Cortex of kidney (tissue), 1 donor: ENCODE measurements around the gene OSBPL3.

Experiments
- DNase-seq: peaks from one replicate; lab custom pipeline; 2025; lab: John Stamatoyannopoulos, UW

OSBPL3 gene

DNA sequence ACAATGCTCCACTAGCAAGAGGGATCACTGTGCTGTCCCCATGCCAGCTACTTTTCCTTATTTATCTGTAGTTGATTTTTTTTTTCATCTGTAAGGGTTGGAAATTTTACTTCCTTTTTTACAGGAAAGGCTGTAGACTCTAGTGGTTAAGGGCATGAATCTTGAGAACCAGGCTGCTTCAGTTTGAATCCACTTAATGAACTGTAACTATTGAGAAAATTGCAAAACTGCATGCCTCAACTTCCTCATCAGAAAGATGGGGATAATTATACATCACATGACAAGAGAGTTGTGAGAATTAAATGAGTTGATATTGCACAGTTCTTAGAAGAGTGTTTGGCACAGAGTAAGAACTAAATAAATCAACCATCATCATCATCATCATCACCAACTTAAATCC lies 116.4 kb downstream of the OSBPL3 start:
- DNase-seq = no peak

DNA sequence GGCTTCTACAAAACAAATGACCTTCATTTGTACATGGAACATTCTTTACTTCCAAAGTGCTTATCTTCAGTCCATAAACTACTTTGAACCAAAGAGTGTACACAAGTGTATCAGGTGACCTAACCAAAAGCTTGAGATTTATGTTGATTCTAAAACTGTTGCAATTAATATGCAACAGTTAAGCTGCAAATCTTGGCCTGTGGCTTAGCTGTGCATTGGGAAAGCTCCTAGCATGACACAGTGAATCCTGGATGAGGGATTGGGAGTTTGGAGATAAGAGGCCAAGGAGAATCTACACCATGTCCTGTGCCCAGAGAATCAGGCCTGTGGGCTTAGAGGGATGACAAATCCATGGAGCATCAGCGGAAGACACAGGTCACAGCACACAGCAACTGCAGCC lies 117.5 kb downstream of the OSBPL3 start:
- no peak for DNase-seq

DNA sequence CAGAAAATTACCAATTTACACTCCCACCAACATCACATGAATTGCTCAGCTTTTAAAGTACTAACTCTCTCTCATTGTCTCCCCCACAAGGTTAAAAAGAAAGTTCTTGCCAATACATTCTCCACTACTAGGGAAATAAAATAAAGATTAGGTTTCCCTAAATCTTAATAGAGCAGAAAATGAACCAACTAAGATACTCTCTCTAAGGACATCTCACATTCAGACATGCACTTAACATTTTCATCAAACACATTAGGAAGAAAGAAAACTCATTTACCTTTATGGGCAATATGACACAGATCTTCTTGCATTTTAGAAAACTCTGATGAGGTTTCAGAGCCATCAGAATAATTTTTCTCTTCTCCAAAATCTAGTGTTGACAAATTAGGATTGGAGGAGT lies 118.6 kb downstream of the OSBPL3 start:
- no peak for DNase-seq

DNA sequence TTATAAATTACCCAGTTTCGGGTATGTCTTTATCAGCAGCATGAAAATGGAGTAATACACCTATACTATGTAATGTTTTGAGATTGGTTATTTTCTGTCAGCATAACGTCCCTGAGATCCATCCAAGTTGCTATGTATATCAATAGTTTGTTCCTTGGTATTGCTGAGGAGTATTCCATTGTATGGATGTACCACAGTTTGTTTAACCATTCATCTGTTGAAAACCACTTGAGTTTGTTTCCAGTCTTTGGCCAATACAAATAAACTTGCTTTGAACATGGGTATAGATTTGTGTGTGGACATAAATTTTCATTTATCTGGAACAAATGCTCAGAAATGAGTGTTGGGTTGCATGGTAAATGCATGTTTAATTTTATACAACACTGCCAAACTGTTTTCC lies 119.4 kb downstream of the OSBPL3 start:
- DNase-seq = no peak

DNA sequence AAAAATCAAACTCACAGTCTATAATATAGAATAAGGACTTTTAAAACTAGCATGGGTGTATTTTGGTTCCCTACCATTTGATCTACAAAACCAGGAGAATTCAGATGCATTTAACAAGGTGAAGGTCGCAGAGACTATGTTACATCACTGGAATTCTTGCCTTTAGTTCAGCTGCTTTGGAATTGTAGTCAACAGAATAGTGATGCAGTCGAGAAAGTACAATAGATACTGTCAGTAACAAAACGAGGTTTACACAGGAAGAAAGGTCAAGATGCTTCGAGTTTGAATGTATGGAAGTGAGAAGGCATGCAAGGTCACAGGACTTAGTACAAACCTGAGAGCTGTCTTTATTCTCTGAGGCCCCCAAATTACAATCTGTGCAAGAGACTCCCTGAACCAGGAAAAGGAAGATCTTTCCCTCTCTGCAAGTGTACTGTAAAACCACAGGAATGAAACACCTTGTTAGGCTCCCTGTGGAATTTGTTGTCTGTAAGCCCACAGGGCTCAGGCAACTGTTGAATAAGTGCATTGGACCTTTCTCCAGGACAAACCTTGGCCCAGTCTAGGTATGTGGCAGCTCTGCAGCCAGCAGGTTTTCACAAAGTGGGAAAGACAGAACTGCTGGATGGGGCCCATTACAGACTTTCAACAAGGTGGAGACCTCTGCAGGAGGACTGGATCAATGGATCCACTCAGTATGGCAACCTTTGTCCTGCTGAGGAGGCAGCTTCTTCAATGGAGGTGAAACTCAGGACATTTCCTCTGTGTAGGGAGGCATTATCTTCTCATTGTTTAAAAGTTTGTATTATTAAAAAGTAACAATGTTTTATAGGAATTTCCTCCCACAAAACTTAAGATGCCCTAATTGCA lies 121.6 kb downstream of the OSBPL3 start:
- no peak for DNase-seq

DNA sequence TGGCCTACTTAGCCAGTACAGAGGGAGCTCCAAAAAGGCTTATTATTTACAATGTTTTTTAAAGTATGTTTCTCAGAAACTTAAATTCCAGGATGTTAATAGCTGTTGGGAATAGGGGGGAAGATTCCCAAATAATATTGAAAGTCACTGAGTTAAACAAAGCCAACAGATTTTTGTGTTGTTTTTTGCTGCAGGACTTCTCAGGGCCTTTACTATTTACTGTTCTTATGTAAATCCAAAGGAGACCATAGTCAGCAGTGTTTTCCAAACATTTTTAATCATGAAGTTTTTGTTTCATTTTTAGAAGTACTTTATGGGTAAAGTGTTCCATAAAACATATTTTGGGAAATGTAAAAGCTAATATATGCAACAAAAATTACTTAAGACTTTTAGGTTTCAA lies 122.4 kb downstream of the OSBPL3 start:
- DNase-seq = no peak

DNA sequence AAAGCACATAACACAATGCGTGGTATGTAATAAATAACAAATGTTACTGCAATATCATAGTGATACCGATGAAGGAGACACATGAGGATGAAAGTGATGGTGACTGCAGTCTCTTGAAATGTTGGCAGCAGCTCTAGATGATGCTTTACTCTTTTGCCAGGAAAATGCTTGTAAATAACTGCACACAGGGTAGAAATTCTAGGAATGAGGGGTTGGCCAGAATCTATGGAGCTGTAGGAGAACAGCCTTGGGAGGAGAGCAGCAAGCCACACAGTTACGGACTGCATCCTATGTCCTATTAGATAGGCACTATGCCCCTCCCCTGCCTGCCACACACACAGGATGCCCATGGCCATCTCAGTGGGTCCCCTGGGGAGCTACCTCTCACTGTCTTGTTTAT lies 125.1 kb downstream of the OSBPL3 start:
- no peak for DNase-seq

DNA sequence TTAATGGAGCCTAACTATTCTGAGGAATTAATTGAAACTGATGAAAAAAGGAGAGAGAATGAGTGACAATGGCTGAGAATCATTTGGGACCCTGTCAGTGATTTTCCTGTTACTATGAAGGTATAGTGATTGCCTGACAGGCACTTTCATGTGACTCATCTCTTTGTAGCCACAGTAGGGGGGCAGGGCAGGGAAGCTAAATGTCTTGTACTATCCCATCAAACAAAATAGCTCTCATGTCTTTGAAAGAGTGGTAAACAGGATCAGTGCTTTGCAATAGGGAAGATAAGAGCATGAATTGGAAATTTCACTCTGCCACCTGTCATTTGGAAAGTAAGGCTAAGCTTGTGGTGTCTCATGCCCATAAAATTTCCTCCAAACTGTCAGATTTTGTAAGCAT lies 128.2 kb downstream of the OSBPL3 start:
- DNase-seq = no peak

DNA sequence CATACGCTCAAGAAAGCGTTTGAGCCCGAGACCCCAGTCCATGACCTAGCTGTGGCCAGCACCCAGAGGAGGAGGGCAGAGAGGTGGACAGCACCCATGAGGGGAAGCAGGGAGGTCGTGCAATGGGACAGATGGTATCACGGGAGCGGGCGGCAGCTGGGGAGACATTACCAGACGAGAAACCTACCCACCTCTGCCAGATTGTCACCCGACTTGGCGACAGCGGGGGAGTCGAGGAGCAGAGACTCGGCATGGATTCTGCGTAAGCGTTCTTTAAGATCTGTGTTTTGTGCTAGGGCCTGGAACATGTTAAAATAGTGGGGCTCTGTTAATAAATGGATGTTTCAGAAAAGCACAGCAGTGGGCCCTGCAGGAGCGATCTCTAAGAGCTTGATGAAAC lies 131.1 kb downstream of the OSBPL3 start:
- no peak for DNase-seq

DNA sequence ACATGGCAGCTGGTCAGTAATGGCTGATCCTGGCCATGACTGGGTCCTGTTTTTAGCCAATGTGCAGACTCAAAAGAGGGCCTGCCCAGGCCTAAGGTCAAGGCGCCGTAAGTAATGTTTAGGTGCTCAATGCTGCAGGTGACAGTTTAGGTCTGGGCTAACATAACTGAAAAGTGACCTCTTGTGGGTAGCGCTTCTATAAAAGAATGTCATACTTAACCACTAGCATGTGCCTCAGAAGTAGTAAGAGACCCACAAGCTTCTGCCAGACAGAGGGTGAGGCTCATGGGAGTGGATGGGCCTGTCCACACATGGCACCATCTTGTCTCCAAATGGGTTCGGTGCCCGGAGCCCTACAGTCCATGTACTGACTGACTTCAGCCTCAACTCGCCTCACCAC lies 132.2 kb downstream of the OSBPL3 start:
- DNase-seq = no peak

DNA sequence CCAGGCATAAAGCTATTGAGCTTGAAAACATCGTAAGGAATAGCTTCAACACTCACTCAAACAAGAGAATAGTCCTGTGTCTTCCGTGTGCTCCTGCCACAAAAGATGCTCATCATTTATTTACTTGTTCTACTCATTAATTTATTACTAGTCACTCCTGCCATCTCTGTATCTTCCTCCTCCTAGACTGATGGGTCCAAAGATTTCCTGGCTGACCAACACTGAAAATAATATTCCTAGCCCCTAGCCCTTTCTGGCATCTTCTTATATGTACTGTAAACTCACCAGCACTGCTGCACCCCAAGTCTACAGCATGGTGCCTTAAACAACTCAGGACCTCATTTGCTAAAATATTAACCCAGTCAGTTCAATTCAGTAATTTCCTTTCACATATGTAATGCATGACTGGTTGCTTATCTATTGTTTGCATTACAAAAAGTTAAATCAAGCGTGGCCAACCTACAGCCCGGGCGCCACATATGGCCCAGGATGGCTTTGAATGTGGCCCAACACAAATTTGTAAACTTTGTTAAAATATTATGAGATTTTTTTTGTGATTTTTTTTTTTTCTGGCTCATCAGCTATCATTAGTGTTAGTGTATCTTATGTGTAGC lies 136.1 kb downstream of the OSBPL3 start:
- no peak for DNase-seq

DNA sequence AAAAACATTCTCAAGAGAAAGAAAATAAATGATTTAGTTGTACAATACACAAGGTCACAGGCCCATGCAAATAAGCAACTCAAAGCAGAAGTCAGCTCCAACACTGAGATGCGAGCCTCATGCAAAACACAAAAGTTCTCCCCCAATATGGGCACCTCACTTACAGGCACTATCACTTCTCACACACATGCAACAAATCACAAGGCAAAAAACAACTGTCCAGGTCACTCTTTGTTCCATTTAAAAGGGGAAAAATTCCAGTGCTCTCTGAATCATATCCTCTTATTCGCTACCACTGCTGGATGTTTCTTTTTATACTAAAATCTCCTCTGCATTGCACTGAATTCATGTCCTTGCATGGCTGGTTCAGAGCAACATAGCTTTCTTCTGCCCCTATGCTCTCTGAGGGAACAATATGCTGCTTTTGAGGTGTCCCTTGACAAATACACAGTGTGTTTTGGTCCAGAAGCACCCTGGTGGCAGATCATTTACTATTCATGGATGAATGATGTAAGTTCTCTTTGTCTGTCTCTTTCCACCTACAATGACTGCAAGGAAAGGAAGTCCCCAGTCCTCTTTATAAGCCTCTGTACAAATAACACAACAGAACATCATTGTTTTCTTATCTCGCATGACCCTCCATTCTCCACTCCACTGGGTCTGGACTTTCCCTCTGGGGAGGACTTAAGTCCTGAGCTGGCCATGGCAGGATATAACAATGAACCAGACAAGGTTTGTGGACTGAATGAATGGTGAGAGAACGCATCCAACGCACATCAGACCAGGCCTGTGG lies 137.3 kb downstream of the OSBPL3 start:
- DNase-seq = no peak

DNA sequence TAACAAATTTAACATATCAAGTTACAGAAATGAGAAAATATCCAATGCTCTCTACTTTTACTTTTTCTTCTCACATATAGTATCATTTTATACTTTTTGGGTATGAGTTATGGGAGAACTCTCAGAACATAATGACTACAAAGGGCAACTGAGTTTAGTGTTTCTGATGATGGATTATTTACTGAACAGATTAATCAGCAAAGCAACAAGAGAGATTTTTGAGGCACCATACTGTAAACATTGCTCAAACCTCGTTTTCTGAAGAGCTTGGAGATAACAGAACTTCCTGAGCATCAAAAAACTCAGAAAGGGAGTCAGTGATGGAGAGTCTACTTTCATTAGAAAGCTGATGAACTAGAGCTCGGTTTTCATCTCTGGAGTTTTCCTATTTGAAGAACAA lies 137.9 kb downstream of the OSBPL3 start:
- no peak for DNase-seq

DNA sequence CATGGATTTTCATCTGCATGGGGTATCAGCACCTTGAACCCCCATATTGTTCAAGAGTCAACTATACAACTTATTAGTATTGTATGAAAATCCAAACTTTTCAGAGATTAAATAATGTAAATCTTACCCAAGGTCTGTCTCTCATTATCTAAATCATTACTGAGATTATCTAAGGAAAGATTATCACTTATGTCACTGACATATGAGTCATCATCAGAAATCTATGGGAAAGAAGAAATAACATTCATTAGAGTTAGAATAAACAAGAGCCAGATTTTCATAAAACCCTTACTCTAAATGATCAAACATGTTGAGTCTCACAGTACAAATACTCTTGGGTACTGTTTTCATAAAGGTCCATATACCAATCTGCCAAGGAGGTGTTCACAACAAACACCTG lies 139.4 kb downstream of the OSBPL3 start:
- DNase-seq = no peak

DNA sequence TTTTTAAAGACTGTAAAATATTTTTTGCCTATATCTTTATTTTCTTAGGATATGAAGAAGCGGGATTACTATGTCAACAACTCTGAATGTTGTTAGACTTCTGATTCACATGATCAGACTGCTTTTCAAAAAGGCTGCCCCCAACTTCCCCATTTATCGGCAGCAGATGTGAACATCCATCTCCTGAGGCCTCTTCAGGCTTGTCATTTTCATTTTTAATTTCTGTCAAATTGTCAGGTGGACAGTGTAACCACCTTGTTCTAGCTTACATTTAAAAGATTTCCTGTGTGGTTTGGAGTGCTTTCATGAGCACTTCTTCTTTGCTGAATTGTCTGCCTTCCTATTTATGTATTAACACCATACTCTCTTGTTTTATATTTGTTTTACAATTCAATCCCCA lies 143.9 kb downstream of the OSBPL3 start:
- DNase-seq = no peak

DNA sequence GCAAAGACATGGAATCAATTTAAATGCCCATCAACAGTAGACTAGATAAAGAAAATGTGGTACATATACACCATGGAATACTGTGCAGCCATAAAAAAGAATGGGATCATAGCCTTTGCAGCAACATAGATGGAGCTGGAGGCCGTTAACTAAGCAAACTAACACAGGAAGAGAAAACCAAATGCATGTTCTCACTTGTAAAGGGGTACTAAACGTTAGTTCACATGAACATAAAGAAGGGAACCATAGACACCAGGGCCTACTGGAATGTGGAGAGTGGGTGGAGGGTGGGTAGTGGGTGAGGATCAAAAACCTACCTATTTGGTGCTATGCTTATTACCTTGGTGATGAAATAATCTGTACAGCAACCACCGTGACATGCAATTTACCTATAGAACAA lies 144.3 kb downstream of the OSBPL3 start:
- DNase-seq = no peak

DNA sequence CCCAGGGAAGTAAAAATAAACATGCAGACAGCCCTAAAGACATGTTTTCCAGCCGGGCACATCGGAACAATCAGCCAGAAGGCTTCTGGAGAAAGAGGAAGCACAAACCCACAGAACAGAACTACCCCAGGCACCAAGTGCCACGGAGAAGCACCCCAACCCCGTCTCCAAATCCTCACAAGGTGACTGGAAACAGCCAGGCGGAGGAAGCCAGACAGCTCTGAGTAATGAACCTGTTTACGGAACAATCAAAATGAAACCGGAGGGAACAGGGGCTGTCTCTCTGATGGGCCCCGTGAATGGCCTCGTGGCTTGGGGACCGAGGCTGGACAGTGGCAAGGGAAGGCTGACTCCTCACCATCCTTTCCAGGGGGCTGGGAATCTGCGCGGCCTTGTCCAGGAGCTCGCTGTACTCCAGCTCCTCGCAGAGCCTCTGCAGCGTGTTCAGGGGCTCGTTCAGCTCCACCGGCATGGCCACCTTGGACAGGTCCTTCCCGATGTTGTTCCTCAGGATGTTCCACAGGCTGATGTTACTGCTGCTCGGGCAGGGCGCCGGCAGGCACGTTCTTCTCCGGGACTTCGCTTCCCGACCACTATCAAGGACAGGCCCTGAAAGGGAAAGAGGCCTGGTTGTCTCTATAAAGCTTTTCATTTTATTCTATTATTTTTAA lies 145.7 kb downstream of the OSBPL3 start:
- no peak for DNase-seq

DNA sequence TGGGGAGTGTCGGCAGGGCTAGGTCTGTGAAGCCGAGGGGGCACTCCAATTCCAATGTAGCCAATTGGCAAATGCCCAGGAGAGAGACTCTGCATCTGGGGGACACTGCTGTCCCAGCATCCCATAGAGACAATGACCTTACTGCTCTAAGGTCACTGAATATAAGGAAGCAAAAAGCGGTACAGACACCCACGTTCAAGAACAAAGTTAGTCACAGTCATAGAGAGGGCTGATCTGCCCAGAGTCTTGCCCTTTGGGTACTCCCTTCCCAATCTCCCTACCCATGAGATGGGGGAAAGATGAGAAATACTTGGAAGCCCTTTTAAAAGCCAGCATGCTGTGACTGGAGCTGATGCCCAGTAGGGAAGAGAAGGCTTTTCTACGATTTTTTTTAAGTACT lies 146.4 kb downstream of the OSBPL3 start:
- DNase-seq = no peak

DNA sequence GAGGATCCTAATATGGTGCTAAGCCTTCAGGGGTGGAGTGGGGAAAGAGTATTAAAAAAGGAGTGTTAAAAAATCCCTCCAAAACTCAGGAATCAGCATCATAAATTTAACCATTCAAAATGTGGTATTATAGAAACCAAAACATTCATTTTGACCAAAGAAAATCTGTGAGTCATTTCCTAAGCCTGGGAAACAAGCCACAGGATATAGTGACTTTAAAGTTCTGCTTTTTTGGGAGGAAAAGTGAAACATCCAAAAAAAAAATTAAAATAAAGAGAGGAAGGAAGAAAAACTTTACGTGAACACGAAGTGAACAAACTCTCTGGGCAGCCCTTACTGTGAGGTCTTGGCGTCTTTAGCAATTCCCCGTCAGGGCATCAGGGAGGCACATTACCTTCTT lies 148.7 kb downstream of the OSBPL3 start:
- no peak for DNase-seq

DNA sequence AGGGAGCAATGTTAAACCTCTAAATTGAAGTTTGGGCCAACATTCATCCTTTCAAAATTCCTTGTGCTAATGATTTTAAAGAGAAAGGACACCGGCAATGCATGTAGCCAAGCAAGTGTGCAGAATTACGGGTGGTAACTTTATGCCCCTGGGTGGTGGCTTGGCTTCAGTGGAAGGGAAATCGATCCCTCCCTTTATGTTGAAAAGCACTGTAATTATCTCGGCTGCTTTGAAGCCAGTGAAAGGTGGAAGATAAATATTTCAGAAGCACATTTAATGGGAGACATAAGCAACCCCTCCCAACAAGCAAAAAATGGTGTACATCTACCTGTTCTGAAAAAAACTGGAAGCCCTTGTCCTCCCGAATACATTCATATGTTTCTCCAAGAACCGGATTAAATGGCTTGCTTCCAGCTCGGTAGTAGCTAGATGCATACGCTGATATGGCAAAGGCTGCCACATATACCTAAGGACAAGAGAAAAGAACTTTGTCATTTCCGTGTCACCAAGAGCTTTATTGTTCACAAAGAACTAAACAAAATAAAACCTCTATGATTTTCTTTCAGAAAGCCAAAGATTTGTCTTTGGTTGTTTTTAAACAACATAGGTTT lies 149.4 kb downstream of the OSBPL3 start:
- no peak for DNase-seq

DNA sequence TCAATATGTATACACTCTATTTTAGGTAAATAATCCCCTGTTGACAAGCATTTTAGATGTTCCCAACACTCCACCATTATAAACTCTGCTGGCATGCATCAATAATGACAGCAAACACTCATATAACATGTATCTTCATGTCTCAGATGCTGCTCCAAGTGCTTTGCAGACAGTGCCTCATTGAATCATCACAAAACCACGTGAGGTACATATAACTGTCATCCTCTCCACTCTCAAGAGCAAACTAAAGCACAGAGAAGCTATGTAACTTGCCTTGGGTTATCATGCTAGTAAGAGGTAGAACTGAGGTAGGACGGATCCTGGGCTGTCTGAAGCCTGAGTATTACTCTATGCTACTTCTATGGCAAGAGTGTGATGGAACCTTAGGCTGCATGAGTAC lies 150.2 kb downstream of the OSBPL3 start:
- no peak for DNase-seq
